Activated CD8-positive, alpha-beta T cell treated with anti-CD3 and anti-CD28 coated beads for 36 hours (primary cell): ENCODE data around the gene TRIM22. TPM values are rescaled to one million over a fixed set of nuclear protein-coding genes. Genes with fewer than 3 reads are reported as not detected.
A peak's percentile ranks its signal among the peaks of the same experiment; 100 is the strongest.

Source experiments
- ATAC-seq: fragments of 200-7000 bp; cut with Tn5 transposase; one replicate; pipeline ENCODE4 v1.10.0; 2021; ENCODE audit warnings: mild to moderate bottlenecking, moderate library complexity
- CTCF ChIA-PET: fragments of 350-600 bp; sonication (Branson Sonifier 250); formaldehyde crosslinking; loops from one replicate; lab custom pipeline; 2021; ENCODE audit warnings: antibody characterized with exemption; lab: Charles Lee
- POLR2A ChIA-PET: fragments of 350-600 bp; sonication (Branson Sonifier 250); formaldehyde crosslinking; loops from one replicate; lab custom pipeline; 2021; ENCODE audit warnings: antibody characterized with exemption; lab: Charles Lee
- DNase-seq: peaks from one replicate; pipeline ENCODE4 v3.0.0-alpha.2; 2020
- H3K27ac Mint-ChIP-seq: one replicate; pipeline ENCODE4 v1.8.0; 2021; ENCODE audit warnings: mild to moderate bottlenecking, mixed read lengths
- H3K27me3 Mint-ChIP-seq: one replicate; pipeline ENCODE4 v1.8.0; 2021; ENCODE audit warnings: mixed read lengths
- H3K36me3 Mint-ChIP-seq: one replicate; pipeline ENCODE4 v1.8.0; 2021; ENCODE audit warnings: low read depth, mixed read lengths
- H3K4me1 Mint-ChIP-seq: one replicate; pipeline ENCODE4 v1.8.0; 2021; ENCODE audit warnings: low read depth, mixed read lengths
- H3K4me3 Mint-ChIP-seq: one replicate; pipeline ENCODE4 v1.8.0; 2021; ENCODE audit warnings: mild to moderate bottlenecking, moderate library complexity, mixed read lengths
- H3K9me3 Mint-ChIP-seq: one replicate; pipeline ENCODE4 v1.8.0; 2021; ENCODE audit warnings: mixed read lengths
- intact Hi-C: fragments of 100-400 bp; cut with micrococcal nuclease; formaldehyde crosslinking; loops from one replicate; pipeline ENCODE4 v1.10.0; 2022
- total RNA-seq, 2 experiments: library from RNA; stranded (reverse); gene quantifications; one replicate each; pipeline ENCODE4 v1.2.3, GENCODE V29; 2021
- TF ChIP-seq, protein P1 (sequence below): fragments of 200-600 bp; IDR thresholded peaks from one replicate; pipeline ENCODE4 v1.8.0; 2022; ENCODE audit warnings: antibody characterized with exemption, mild to moderate bottlenecking

TRIM22 gene
- total RNA-seq, 2 experiments from 2014 or later: 138 to 149 TPM

DNA sequence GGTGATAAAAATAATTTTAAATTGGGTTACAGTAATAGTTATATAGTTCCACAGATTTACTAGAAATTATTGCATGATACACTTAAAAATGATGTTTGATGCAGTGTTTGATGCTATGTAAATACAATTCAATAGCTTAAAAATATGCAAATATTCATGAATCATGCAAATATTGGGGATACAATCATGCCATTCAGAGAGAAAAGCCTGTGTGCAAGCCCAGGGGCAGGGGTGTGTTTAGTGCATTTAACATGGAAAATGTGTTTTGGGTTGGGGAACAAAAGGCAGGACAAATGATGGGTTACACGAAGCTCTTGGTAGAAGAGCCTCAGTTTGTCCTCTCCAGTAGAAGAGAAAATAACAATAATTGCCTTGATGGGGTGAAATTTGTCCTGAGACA is 6.0 kb downstream of the TRIM22 start:
- intact Hi-C loops: no loop called here
- ATAC-seq (no peak), DNase-seq (no peak)
- TF ChIP-seq, protein P1, sequence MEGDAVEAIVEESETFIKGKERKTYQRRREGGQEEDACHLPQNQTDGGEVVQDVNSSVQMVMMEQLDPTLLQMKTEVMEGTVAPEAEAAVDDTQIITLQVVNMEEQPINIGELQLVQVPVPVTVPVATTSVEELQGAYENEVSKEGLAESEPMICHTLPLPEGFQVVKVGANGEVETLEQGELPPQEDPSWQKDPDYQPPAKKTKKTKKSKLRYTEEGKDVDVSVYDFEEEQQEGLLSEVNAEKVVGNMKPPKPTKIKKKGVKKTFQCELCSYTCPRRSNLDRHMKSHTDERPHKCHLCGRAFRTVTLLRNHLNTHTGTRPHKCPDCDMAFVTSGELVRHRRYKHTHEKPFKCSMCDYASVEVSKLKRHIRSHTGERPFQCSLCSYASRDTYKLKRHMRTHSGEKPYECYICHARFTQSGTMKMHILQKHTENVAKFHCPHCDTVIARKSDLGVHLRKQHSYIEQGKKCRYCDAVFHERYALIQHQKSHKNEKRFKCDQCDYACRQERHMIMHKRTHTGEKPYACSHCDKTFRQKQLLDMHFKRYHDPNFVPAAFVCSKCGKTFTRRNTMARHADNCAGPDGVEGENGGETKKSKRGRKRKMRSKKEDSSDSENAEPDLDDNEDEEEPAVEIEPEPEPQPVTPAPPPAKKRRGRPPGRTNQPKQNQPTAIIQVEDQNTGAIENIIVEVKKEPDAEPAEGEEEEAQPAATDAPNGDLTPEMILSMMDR: no peak
- ChIA-PET POLR2A (interaction anchor here (0.6 kb wide), 1 partner anchor 405 kb away, joined by 4 read pairs; no protein-coding TSS in a partner anchor), CTCF (interaction anchor here (1.2 to 1.7 kb wide), 2 partner anchors 10 to 70 kb away, joined by 3 to 4 read pairs; partner anchors contain the start of gene TRIM5)
- Mint-ChIP-seq H3K27ac (peak overlapping the region; percentile 86), H3K9me3 (no peaks in the 10 kb centered on the region), H3K4me3 (no peak overlapping the region), H3K4me1 (peaks cover 62% of the 10 kb centered on the region), H3K36me3 (peaks cover 68% of the 10 kb centered on the region), H3K27me3 (no peaks in the 10 kb centered on the region)

DNA sequence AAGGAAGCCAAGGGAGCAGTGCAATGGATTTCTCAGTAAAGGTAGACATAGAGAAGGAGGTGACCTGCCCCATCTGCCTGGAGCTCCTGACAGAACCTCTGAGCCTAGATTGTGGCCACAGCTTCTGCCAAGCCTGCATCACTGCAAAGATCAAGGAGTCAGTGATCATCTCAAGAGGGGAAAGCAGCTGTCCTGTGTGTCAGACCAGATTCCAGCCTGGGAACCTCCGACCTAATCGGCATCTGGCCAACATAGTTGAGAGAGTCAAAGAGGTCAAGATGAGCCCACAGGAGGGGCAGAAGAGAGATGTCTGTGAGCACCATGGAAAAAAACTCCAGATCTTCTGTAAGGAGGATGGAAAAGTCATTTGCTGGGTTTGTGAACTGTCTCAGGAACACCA is 6.6 kb downstream of the TRIM22 start:
- ChIA-PET POLR2A (no interaction called here), CTCF (interaction anchor here (1.1 to 1.2 kb wide), 2 partner anchors 11 to 12 kb away, joined by 3 read pairs; partner anchors contain the start of gene TRIM5)
- DNase-seq (no peak), ATAC-seq (no peak)
- H3K27me3 Mint-ChIP-seq: no peaks in the 10 kb centered on the region
- intact Hi-C loops: no loop called here
- H3K9me3 Mint-ChIP-seq: no peaks in the 10 kb centered on the region
- peaks cover 68% of the 10 kb centered on the region for H3K36me3 Mint-ChIP-seq
- H3K4me1 Mint-ChIP-seq: peaks cover 68% of the 10 kb centered on the region
- TF ChIP-seq, protein P1: no peak
- H3K27ac Mint-ChIP-seq: peak overlapping the region; percentile 77
- peak overlapping the region; percentile 14 for H3K4me3 Mint-ChIP-seq

DNA sequence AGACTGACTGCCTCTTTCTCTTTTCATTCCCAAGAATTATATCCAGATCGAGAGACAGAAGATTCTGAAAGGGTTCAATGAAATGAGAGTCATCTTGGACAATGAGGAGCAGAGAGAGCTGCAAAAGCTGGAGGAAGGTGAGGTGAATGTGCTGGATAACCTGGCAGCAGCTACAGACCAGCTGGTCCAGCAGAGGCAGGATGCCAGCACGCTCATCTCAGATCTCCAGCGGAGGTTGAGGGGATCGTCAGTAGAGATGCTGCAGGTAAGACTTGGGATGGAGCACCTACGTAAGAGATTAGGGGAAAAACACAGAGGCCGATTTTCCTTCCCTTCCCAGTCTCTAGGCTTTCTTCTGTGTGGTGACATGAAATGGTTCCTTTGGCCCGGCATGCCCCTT is 8.7 kb downstream of the TRIM22 start:
- ChIA-PET POLR2A (interaction anchor here (1.2 kb wide), 1 partner anchor 8 kb away, joined by 3 read pairs; no protein-coding TSS in a partner anchor), CTCF (interaction anchor here (0.8 to 1.3 kb wide), 2 partner anchors 14 to 15 kb away, joined by 3 to 4 read pairs; partner anchors contain the start of gene TRIM5)
- intact Hi-C loops: no loop called here
- no peaks in the 10 kb centered on the region for H3K9me3 Mint-ChIP-seq
- peaks cover 72% of the 10 kb centered on the region for H3K4me1 Mint-ChIP-seq
- H3K27ac Mint-ChIP-seq: peak overlapping the region; percentile 64
- no peak for DNase-seq
- H3K36me3 Mint-ChIP-seq: peaks cover 70% of the 10 kb centered on the region
- no peaks in the 10 kb centered on the region for H3K27me3 Mint-ChIP-seq
- no peak for ATAC-seq
- H3K4me3 Mint-ChIP-seq: no peak overlapping the region
- TF ChIP-seq, protein P1: no peak

DNA sequence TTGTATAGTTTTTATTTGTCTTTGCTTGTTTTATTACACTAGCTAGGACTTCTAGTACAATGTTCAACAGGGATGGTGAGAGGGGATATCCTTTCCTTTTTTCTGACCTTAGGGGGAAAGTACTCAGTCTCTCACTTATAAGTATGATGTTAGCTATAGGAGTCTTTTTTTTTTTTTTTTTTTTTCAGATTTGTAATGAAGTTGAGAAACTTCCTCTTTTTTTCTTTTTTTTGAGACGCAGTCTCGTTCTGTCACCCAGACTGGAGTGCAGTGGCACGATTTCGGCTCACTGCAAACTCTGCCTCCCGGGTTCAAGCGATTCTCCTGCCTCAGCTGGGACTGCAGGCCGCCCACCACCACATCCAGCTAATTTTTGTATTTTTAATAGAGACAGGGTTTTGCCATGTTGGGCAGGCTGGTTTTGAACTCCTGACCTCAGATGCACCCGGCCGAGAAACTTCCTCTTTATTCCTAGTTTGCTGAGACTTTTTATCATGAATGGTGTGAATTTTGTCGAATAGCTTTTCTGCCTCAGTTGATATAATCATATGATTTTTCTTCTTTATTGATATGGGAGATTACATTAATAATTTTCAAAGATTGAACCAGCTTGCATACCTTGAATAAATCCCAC is 10.9 kb downstream of the TRIM22 start:
- Mint-ChIP-seq H3K27me3 (no peaks in the 10 kb centered on the region), H3K9me3 (no peaks in the 10 kb centered on the region), H3K4me1 (peaks cover 74% of the 10 kb centered on the region), H3K27ac (peak overlapping the region; percentile 53), H3K4me3 (no peak overlapping the region), H3K36me3 (peaks cover 75% of the 10 kb centered on the region)
- DNase-seq (no peak), ATAC-seq (no peak)
- CTCF ChIA-PET: interaction anchor here (1.2 to 2.2 kb wide), 3 partner anchors 10 to 224 kb away, joined by 3 to 7 read pairs (median 4); partner anchors contain the start of gene TRIM22
- intact Hi-C loops: loop anchor here (2.0 kb wide), 1 partner anchor 16 kb away; the partner anchor contains the start of gene TRIM5
- TF ChIP-seq, protein P1: no peak
- POLR2A ChIA-PET: interaction anchor here (1.2 to 2.9 kb wide), 3 partner anchors 11 to 17 kb away, joined by 3 to 10 read pairs (median 4); partner anchors contain the start of gene TRIM22
